ENCODE data around the gene TOMM20L.

Gene TOMM20L

DNA sequence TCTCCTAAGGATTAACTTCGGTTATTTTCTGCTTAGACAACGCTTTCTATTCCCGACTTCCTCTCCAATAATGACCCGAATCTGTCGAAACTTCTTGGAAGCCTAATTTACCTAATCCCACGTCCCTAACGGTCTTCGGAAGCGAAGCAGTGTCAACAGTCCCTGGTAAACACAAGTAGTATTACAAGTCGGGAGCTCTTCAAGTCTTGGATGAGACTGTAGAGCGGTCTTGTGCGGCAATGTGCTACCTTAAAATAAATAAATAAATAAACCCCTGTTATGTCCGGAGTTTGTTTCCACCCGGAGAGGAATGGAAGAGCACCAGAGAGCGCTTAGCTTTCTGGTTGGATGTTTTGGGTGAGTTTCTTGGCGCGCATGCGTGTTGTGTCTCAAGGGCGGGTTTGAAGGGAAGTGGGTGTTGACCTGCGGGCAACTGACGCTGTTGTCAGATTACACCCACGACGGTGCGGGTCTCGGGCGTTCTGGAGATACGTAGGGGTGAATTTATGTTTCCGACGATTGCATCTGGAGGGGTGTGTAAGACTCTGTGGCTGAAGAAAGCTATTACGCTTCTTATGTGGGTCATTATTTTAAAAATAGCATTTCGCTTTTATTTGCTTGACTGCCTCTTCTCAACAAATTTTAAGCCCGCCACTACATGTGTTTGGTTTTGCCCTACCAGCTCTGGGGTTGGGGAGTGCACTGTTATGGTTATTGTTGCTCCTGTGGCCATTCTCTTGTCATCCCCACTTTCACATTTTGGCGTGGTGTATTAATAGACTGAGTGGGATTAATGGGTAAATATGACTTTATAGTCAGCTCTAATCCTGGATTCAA is 31.8 kb downstream of the TOMM20L start, which contains the start of the genes KIAA0586 and TIMM9:
TSS of gene KIAA0586 (plus strand) at position 439 of the 837 bp plus-strand sequence. CDS start 546 bp downstream, outside the sequence.
TSS of gene TIMM9 (minus strand) at position 251 of the 837 bp plus-strand sequence. CDS start 15,586 bp downstream, outside the sequence.
- DNase-seq, result peak; percentile 98

DNA sequence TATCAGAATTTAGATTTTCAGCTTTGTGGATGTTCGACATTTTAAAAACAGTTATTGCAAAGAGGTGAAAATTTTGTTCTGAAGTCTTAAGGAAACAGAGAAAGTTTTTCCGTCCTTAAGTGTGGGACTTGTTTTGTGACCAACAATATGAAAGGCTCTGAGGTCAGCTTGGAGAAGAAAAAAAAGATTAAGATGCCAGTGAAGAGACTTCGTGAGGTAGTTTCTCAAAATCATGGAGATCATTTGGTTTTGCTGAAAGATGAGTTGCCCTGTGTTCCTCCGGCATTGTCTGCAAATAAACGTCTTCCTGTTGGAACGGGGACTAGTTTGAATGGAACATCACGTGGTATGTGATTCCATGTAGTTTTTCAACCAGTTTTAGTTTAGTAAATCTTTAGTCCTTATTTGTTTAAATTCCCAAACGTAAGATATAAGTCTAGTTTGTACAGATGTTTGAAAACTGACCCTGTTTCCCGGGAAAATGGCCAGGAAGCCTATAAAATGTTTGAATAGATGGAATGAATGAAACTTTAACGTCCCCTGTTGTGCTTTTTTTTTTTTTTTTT is 32.5 kb downstream of the TOMM20L start:
- DNase-seq, result no peak

DNA sequence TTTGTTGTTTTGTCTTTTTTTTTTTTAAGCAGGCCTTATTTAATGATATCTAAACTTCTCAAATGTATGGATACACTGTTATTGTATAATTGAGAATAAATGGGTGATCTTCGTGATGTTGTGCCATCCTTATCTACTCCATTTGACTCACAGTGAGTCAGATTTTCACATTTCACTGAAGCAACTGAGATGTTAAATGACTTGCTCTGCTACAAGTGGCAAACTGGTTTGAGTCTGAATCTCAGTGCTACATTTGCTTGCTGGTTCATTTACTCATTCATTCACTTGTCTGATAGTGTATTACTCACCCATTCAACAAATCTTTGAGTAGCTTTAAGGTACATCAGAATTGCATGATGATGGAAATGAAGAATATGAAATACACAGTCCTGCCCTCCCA is 34.4 kb downstream of the TOMM20L start:
- peak; percentile 13 for DNase-seq

DNA sequence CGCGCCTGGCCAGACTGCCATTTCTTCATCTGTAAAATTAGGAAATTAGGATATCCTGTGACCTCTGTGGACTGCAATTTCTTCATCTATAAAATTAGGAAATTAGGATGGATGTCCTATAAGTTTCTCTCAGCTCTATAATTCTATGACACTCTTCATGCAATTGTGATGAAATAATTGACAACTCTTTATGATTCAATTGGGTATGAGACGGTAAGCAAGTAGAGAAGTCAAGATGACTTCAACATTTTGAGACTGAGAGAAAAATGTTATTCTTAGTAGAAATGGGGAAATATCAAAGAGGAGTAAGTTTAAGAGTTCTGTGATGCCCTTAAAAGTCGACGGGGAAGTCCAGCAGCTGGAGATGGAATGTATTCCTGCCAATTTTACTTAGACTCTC is 43.7 kb downstream of the TOMM20L start:
- no peak for DNase-seq

DNA sequence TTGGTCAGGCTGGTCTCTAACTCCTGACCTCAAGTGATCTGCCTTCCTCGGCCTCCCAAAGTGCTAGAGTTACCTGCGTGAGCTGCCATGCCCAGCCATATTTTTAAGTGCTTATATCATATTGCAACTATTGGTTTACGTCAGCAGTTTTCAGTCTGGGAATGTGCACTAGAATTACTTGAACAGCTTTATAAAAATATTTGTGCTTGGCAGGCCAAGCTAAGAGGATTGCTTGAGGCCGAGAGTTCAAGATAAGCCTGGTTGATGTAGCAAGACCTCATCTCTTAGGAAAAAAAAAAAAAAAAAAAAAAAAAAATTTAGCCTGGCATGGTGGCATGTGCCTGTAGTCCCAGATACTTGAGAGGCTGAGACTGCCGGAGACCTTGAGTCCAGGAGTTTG is 48.9 kb downstream of the TOMM20L start:
- DNase-seq, result no peak

DNA sequence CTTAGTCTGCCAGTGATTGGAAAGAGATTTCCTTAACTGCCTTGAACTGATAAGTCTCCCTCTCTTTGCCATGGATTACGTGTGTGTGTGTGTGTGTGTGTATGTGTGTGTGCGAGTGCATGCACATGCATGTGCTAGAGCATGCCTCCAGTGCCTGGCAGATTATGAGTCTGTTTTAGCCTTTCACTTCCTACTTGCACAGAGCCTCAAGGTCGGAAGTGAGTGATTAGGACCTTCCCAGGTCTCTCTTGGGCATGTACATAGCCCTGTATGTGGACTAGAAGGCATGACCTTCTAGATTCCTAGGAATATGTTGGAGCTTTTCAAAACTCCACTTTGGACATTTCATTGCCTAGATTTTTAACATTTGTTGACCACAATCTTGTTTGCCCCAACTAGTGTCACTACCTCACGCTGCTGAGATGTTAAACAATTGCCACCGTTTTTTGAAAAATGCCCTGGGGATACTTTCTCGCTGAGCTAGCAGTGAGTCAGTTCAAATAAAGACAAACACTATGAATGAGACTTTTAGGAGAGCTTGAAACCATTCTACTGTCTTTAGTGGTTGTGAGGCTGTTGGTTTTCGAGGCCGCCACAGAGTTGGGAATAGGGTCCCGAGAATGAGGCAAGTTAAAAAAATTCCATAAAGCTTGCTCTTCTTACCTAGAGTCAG is 60.0 kb downstream of the TOMM20L start:
- no peak for DNase-seq

All from stimulated activated CD4-positive, alpha-beta T cell treated with anti-CD3 and anti-CD28 coated beads, Interleukin-1b, Interleukin-23, amount 100 ng/mL, for 48 hours (primary cell).